Measurements from ENCODE around the gene BDNF. TPM values are rescaled to one million over a fixed set of nuclear protein-coding genes. Genes with fewer than 3 reads are reported as not detected.

Gene BDNF
- total and polyA plus RNA-seq, 5 experiments from 2014 or later: 0.04 to 0.06 TPM; not detected in 3

DNA sequence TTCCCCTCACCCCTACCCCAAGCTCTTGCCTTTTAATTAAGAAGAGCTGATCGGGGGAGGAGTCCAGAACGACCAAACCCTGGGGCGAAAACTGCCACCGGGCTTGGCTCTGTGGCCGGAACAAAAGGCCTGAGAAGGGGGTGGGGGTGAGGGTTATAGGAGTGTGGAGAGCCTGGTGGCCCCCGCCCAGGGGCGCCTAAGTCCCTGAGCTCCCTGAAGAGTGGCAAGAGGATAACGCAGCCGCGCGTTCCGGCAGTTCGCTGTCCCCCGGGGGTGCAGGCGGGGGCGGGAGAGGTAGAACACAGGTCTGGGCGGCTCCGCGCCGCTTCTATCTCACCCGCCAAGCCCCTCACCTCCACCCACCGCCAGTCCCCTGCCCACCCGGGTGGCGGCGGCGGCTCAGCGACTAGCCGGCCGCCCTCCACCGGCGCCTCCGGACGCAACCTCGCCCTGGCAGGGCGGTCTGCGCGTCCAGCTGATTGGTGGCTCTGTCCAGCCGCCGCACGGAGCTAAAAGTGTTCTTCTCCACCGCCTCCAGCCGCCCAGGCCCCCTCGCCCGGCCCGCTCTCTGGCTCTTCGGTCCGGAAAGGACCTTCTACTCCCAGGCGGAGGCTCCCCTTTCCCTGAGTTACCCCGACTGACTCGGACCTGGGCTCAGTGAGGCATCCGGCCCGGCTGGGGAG is 18.7 kb upstream of the BDNF start:
- peak overlapping the region in 4 of 10 donors; percentile 24 to 61 (median 33) for H3K4me3 Mint-ChIP-seq
- ATAC-seq (no peak), DNase-seq (no peak)
- peaks cover 0 to 30% (median 8%) of the 10 kb centered on the region in 4 donors for H3K4me1 Mint-ChIP-seq
- H3K27ac Mint-ChIP-seq: no peak overlapping the region
- peaks cover 0 to 31% (median 22%) of the 10 kb centered on the region in 9 donors for H3K9me3 Mint-ChIP-seq
- POLR2A ChIA-PET: no interaction called here
- H3K27me3 Mint-ChIP-seq: peaks cover 48 to 99% (median 59%) of the 10 kb centered on the region in 5 donors
- H3K36me3 Mint-ChIP-seq: peaks cover 2 to 25% (median 16%) of the 10 kb centered on the region in 3 donors

- H3K27me3 Mint-ChIP-seq: peaks cover 45 to 94% (median 54%) of the 10 kb centered on the region in 5 donors
- POLR2A ChIA-PET: no interaction called here
- H3K4me1 Mint-ChIP-seq: peaks cover 0 to 29% (median 8%) of the 10 kb centered on the region in 4 donors
- peaks cover 2 to 24% (median 16%) of the 10 kb centered on the region in 3 donors for H3K36me3 Mint-ChIP-seq
- ATAC-seq: no peak
- DNase-seq: no peak
- peak overlapping the region in 4 of 10 donors; percentile 24 to 61 (median 33) for H3K4me3 Mint-ChIP-seq
- peaks cover 0 to 29% (median 22%) of the 10 kb centered on the region in 9 donors for H3K9me3 Mint-ChIP-seq
- no peak overlapping the region for H3K27ac Mint-ChIP-seq
These were observed 18.1 kb upstream of the BDNF start for GRCh38 chr11:27718346-27718862.

DNA sequence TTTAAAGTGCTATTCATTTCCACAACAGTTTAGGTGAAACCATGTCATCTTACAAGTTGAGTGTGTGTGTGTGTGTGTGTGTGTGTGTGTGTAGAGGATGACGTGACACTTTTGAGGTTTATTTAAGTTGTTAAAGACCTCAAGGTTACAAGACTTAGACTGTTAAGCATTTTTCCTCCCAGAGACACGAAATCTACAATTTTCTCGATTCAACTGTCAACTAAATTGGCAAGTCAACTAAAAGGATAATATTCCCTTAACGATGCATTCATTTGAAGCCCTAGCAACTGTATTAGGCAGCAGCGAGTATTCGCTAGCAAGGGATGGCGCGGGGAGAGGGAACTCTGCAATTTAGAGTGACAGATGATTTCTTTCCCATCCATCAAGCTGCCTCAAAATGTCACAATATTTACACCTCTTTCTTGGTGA is 17.6 kb upstream of the BDNF start:
- peaks cover 0 to 23% (median 8%) of the 10 kb centered on the region in 4 donors for H3K4me1 Mint-ChIP-seq
- no peak for ATAC-seq
- POLR2A ChIA-PET: no interaction called here

DNA sequence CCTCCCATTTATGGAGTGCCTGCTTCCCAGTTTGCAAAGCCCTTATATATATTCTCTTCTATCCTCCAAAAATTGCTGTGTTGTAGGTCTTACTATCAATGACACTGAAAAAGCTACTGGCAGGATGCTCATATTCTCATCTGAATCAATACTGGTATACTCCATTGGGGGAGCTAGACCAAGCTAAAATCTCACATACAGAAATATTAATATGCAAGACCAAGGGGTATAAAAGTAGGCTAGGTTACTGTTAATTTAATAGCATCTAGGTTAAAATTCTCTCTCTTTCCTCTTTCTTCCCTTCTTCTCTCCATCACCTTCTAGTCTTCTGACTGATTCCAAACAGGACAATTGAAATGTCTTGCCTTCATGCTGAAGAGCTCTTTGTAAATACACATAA is 17.1 kb upstream of the BDNF start:
- H3K36me3 Mint-ChIP-seq: peaks cover 2 to 19% (median 16%) of the 10 kb centered on the region in 3 donors
- POLR2A ChIA-PET: no interaction called here
- peaks cover 0 to 29% (median 22%) of the 10 kb centered on the region in 9 donors for H3K9me3 Mint-ChIP-seq
- DNase-seq (no peak), ATAC-seq (no peak)
- H3K27me3 Mint-ChIP-seq: peaks cover 41 to 84% (median 50%) of the 10 kb centered on the region in 5 donors
- H3K4me3 Mint-ChIP-seq: peak overlapping the region in 1 of 10 donors; percentile 2
- no peak overlapping the region for H3K27ac Mint-ChIP-seq
- peaks cover 0 to 23% (median 8%) of the 10 kb centered on the region in 4 donors for H3K4me1 Mint-ChIP-seq

More for the DNA sequence above, 17.6 kb upstream of the BDNF start:
- DNase-seq: no peak
- Mint-ChIP-seq H3K27ac (no peak overlapping the region), H3K27me3 (peaks cover 41 to 88% (median 50%) of the 10 kb centered on the region in 5 donors), H3K36me3 (peaks cover 2 to 19% (median 16%) of the 10 kb centered on the region in 3 donors), H3K9me3 (peaks cover 0 to 29% (median 22%) of the 10 kb centered on the region in 9 donors), H3K4me3 (peak overlapping the region in 1 of 10 donors; percentile 2)

- Mint-ChIP-seq H3K4me1 (peaks cover 0 to 19% (median 4%) of the 10 kb centered on the region in 4 donors), H3K36me3 (peaks cover 2 to 19% (median 16%) of the 10 kb centered on the region in 3 donors), H3K27ac (no peak overlapping the region), H3K4me3 (no peak overlapping the region), H3K27me3 (peaks cover 41 to 78% (median 51%) of the 10 kb centered on the region in 5 donors), H3K9me3 (peaks cover 0 to 29% (median 22%) of the 10 kb centered on the region in 9 donors)
- DNase-seq (no peak), ATAC-seq (no peak)
- POLR2A ChIA-PET: no interaction called here
These were observed 16.6 kb upstream of the BDNF start for GRCh38 chr11:27716835-27717234.

DNA sequence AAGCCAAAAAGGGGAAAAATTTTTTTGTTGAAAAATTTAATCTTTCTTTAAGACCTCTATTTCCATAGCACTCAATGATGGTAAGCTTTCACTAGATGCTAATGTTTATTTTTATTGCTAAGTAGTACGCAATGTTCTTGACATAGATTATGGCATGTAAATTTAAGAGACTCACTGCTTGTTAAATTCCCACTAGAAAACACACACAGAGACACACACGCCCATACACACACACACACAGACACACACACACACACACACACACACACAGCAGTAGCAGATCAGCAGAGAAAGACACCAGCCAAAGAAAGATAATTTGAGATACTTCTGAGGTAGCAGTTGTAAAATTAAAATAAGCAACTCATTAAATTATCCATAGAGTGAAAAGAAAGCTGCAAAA is 16.0 kb upstream of the BDNF start:
- Mint-ChIP-seq H3K4me1 (peaks cover 0 to 16% (median 3%) of the 10 kb centered on the region in 4 donors), H3K4me3 (no peak overlapping the region), H3K36me3 (peaks cover 2 to 17% (median 15%) of the 10 kb centered on the region in 3 donors), H3K27me3 (peaks cover 37 to 72% (median 46%) of the 10 kb centered on the region in 5 donors), H3K9me3 (peaks cover 0 to 24% (median 19%) of the 10 kb centered on the region in 9 donors), H3K27ac (no peak overlapping the region)
- ATAC-seq (no peak), DNase-seq (no peak)
- POLR2A ChIA-PET: no interaction called here

DNA sequence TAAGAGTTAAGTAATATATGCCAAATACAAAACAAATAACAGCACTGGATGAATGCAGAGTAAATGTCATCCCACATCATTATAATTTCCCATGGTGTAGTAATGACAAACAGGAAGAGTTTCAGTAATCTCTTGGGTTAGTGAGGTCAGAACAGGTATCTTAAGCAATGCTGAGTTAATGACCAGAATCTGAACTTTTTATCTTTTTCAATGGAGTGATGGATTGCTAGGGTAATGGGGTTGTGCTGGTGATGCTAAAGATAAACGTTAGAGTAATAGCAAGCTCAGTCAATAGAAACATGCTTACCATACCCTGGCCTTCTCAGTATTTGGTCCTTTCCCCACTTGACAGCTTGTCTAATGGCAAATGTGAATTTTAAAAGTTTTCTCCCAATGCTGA is 11.5 kb upstream of the BDNF start:
- ATAC-seq (no peak), DNase-seq (no peak)
- H3K27ac Mint-ChIP-seq: no peak overlapping the region
- H3K4me3 Mint-ChIP-seq: no peak overlapping the region
- H3K9me3 Mint-ChIP-seq: peaks cover 0 to 4% (median 0%) of the 10 kb centered on the region in 9 donors
- no peaks in the 10 kb centered on the region for H3K36me3 Mint-ChIP-seq
- H3K27me3 Mint-ChIP-seq: peaks cover 16 to 42% (median 24%) of the 10 kb centered on the region in 5 donors
- POLR2A ChIA-PET: no interaction called here
- no peaks in the 10 kb centered on the region for H3K4me1 Mint-ChIP-seq

- H3K4me3 Mint-ChIP-seq: no peak overlapping the region
- POLR2A ChIA-PET: no interaction called here
- no peaks in the 10 kb centered on the region for H3K36me3 Mint-ChIP-seq
- ATAC-seq: no peak
- DNase-seq: no peak
- peaks cover 16 to 42% (median 34%) of the 10 kb centered on the region in 5 donors for H3K27me3 Mint-ChIP-seq
- H3K4me1 Mint-ChIP-seq: peaks cover 0 to 6% (median 0%) of the 10 kb centered on the region in 4 donors
- peaks cover 0 to 4% (median 0%) of the 10 kb centered on the region in 9 donors for H3K9me3 Mint-ChIP-seq
- no peak overlapping the region for H3K27ac Mint-ChIP-seq
These were observed 10.3 kb upstream of the BDNF start for GRCh38 chr11:27710536-27710935.

DNA sequence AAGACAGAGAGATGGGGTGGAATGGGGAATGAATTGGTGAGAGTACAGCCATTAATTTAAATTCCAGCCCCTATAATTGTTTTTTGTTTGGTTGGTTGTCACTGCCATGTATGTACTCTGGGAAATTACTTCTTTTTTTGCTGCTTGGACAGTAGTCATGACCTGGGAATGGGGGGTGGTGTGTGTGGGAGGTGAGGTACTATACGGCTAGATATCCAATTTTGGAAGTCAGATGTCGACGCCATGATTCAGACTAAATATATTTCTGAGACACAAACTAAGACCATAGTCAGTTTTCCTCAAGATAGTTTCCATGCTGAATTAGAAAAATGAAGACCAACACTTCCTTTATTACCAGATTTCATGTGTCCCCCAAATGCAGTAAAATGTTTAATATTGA is 7.4 kb upstream of the BDNF start:
- peaks cover 18 to 50% (median 43%) of the 10 kb centered on the region in 5 donors for H3K27me3 Mint-ChIP-seq
- H3K36me3 Mint-ChIP-seq: no peaks in the 10 kb centered on the region
- H3K4me1 Mint-ChIP-seq: peaks cover 0 to 6% (median 0%) of the 10 kb centered on the region in 4 donors
- H3K27ac Mint-ChIP-seq: no peak overlapping the region
- H3K9me3 Mint-ChIP-seq: peaks cover 0 to 4% (median 0%) of the 10 kb centered on the region in 9 donors
- POLR2A ChIA-PET: no interaction called here
- H3K4me3 Mint-ChIP-seq: no peak overlapping the region
- no peak for DNase-seq
- ATAC-seq: no peak

DNA sequence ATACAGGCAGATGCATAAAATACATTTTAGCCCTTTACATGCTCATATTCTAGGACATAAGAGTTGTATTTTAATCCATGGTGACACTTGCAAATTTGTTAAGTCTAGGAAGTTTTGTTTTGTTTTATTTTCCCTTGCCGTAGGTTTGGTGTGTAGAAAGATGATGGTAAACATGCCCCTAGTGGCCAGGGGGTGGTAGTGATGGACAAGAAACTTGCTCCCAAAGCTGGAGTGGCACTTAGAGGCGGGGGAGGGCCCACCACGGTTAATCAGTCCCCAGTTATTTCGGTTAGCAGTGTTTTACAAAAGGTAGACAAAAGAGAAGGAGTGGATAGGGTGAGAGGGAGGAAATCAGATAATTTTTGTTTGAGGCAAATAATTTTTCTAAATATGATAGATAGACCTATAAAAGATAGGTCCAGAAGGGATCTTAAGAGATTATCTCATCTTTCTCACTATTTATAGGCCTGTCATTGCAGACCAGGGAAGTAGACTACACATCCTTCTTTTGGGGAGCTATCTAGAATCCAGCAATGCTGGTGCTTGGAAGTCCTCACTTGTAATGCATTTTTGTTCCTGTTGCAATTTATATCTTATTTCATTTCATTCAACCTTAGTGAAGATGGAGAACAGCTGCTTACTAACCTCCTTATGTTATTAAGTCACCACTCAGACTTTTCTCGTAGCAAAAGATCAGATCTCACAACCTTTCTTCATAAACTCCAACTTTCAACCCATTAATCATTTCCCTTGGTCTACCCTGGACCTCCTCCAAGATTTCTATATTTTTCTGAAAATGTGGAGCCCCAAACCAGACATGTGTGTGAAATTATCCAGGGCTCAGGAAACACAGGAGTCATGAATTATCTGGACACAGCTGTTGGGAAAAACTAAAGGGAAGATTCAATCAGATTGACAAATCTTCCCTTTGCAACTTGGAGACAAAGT is 5.9 kb upstream of the BDNF start:
- Mint-ChIP-seq H3K27me3 (peaks cover 25 to 65% (median 47%) of the 10 kb centered on the region in 5 donors), H3K4me3 (no peak overlapping the region), H3K9me3 (peaks cover 0 to 3% (median 0%) of the 10 kb centered on the region in 9 donors), H3K4me1 (peaks cover 6 to 14% (median 7%) of the 10 kb centered on the region in 4 donors), H3K36me3 (peaks cover 0 to 2% (median 0%) of the 10 kb centered on the region in 3 donors), H3K27ac (peak overlapping the region in 1 of 10 donors; percentile 2)
- POLR2A ChIA-PET: no interaction called here
- DNase-seq (no peak), ATAC-seq (no peak)

- Mint-ChIP-seq H3K4me3 (no peak overlapping the region), H3K36me3 (peaks cover 0 to 2% (median 0%) of the 10 kb centered on the region in 3 donors), H3K4me1 (peaks cover 22 to 37% (median 25%) of the 10 kb centered on the region in 4 donors), H3K27me3 (peaks cover 42 to 92% (median 63%) of the 10 kb centered on the region in 5 donors), H3K27ac (no peak overlapping the region), H3K9me3 (peaks cover 0 to 3% (median 0%) of the 10 kb centered on the region in 9 donors)
- POLR2A ChIA-PET: no interaction called here
- ATAC-seq: no peak
- no peak for DNase-seq
These were observed 3.2 kb upstream of the BDNF start for GRCh38 chr11:27703481-27703880.

GRCh38 chr11:27702811-27703210 is 2.6 kb upstream of the BDNF start:
- DNase-seq: no peak
- no peak overlapping the region for H3K27ac Mint-ChIP-seq
- ATAC-seq: no peak
- peaks cover 22 to 40% (median 26%) of the 10 kb centered on the region in 4 donors for H3K4me1 Mint-ChIP-seq
- peak overlapping the region in 1 of 10 donors; percentile 3 for H3K4me3 Mint-ChIP-seq
- POLR2A ChIA-PET: no interaction called here
- peaks cover 45 to 94% (median 66%) of the 10 kb centered on the region in 5 donors for H3K27me3 Mint-ChIP-seq
- H3K9me3 Mint-ChIP-seq: peaks cover 0 to 3% (median 0%) of the 10 kb centered on the region in 9 donors
- H3K36me3 Mint-ChIP-seq: peaks cover 0 to 2% (median 0%) of the 10 kb centered on the region in 3 donors
